ENCODE results near the gene CTBP2.
A peak's percentile ranks its signal among the peaks of the same experiment; 100 is the strongest.

Gene CTBP2

GRCh38 chr10:125034675-125035074 is 125.7 kb downstream of the CTBP2 start:
- H3K4me3 ChIP-seq (replicated peaks in 1 of 2; ENCODE audit: low read depth in 2 of 2, low read length in 2 of 2): no peak overlapping the region
- no peak for DNase-seq (ENCODE audit: low read depth in 2 of 2)
- no peak for TF ChIP-seq CTCF (IDR thresholded peaks at IDR 0.05; ENCODE audit: low read depth, low read length)

GRCh38 chr10:125033146-125033924 is 127.0 kb downstream of the CTBP2 start:
- no peak for DNase-seq (ENCODE audit: low read depth in 2 of 2)
- no peak for TF ChIP-seq CTCF (IDR thresholded peaks at IDR 0.05; ENCODE audit: low read depth, low read length)
- H3K4me3 ChIP-seq (replicated peaks in 1 of 2; ENCODE audit: low read depth in 2 of 2, low read length in 2 of 2): no peak overlapping the region

GRCh38 chr10:125032474-125033020 is 127.8 kb downstream of the CTBP2 start:
- no peak for DNase-seq (ENCODE audit: low read depth in 2 of 2)
- H3K4me3 ChIP-seq (replicated peaks in 1 of 2; ENCODE audit: low read depth in 2 of 2, low read length in 2 of 2): no peak overlapping the region
- TF ChIP-seq CTCF (IDR thresholded peaks at IDR 0.05; ENCODE audit: low read depth, low read length): no peak

- H3K4me3 ChIP-seq (replicated peaks in 1 of 2; ENCODE audit: low read depth in 2 of 2, low read length in 2 of 2): no peak overlapping the region
- no peak for DNase-seq (ENCODE audit: low read depth in 2 of 2)
- TF ChIP-seq CTCF (IDR thresholded peaks at IDR 0.05; ENCODE audit: low read depth, low read length): no peak
These were observed 129.7 kb downstream of the CTBP2 start for GRCh38 chr10:125030567-125031197.

GRCh38 chr10:125029584-125030242 is 130.7 kb downstream of the CTBP2 start:
- TF ChIP-seq CTCF (IDR thresholded peaks at IDR 0.05; ENCODE audit: low read depth, low read length): no peak
- DNase-seq (ENCODE audit: low read depth in 2 of 2): peak in 1 of 2 donors; percentile 25
- H3K4me3 ChIP-seq (replicated peaks in 1 of 2; ENCODE audit: low read depth in 2 of 2, low read length in 2 of 2): no peak overlapping the region

GRCh38 chr10:125027871-125028869 is 132.2 kb downstream of the CTBP2 start:
- TF ChIP-seq CTCF (IDR thresholded peaks at IDR 0.05; ENCODE audit: low read depth, low read length): no peak
- DNase-seq (ENCODE audit: low read depth in 2 of 2): peak in 1 of 2 donors; percentile 36
- no peak overlapping the region for H3K4me3 ChIP-seq (replicated peaks in 1 of 2; ENCODE audit: low read depth in 2 of 2, low read length in 2 of 2)
